GM18873 (cell line): ENCODE data around the gene MMP3.

Experiments used
- ATAC-seq: cut with Tn5 transposase; IDR thresholded peaks from one replicate; pipeline ENCODE4 v1.9.1; 2021; ENCODE audit warnings: mild to moderate bottlenecking, moderate library complexity, moderate number of reproducible peaks; ENCODE audit not compliant: unreplicated experiment, low FRiP score

MMP3 gene

GRCh38 chr11:102793677-102794290 lies 49.6 kb downstream of the MMP3 start:
- ATAC-seq, result no peak

GRCh38 chr11:102792604-102793003 lies 50.8 kb downstream of the MMP3 start:
- no peak for ATAC-seq

- no peak for ATAC-seq
Observed at GRCh38 chr11:102791271-102792036, 52.0 kb downstream of the MMP3 start.

GRCh38 chr11:102788334-102788995 lies 54.9 kb downstream of the MMP3 start:
- no peak for ATAC-seq
